ENCODE data around the gene ZC3H7B.
"Not testable (repeated sequence)": the region's sequence is repeated elsewhere in the genome, so short reads cannot be mapped to it uniquely, and the experiment has no call there.

Gene ZC3H7B

GRCh38 chr22:41383085-41383484, 81.8 kb downstream of the ZC3H7B start:
- no peak for DNase-seq

GRCh38 chr22:41384128-41384527, 82.8 kb downstream of the ZC3H7B start:
- DNase-seq, result no peak

- DNase-seq, result no peak
Measured at GRCh38 chr22:41387341-41387740, 86.0 kb downstream of the ZC3H7B start.

- no peak for DNase-seq
Measured at GRCh38 chr22:41394012-41394356, 92.7 kb downstream of the ZC3H7B start.

- DNase-seq, result no peak
Measured at GRCh38 chr22:41395531-41396240, 94.4 kb downstream of the ZC3H7B start.

- no peak for DNase-seq
Measured at GRCh38 chr22:41397143-41397811, 96.0 kb downstream of the ZC3H7B start.

GRCh38 chr22:41398921-41399320, 97.6 kb downstream of the ZC3H7B start:
- DNase-seq, result no peak

GRCh38 chr22:41401781-41402648, 100.7 kb downstream of the ZC3H7B start:
- peak; percentile 49 for DNase-seq

- not testable (repeated sequence) for DNase-seq
Measured at GRCh38 chr22:41402851-41403250, 101.5 kb downstream of the ZC3H7B start.

- peak; percentile 52 for DNase-seq
Measured at GRCh38 chr22:41403532-41404318, 102.4 kb downstream of the ZC3H7B start.

- DNase-seq, result no peak
Measured at GRCh38 chr22:41405588-41405987, 104.3 kb downstream of the ZC3H7B start.

GRCh38 chr22:41406410-41406809, 105.1 kb downstream of the ZC3H7B start:
- no peak for DNase-seq

- DNase-seq, result no peak
Measured at GRCh38 chr22:41407433-41407832, 106.1 kb downstream of the ZC3H7B start.

- no peak for DNase-seq
Measured at GRCh38 chr22:41408665-41409064, 107.3 kb downstream of the ZC3H7B start.
